HEK293 (cell line): ENCODE data around the gene LNX1.

Experiments used
- HOXC10 ChIP-seq: sonication (generic); formaldehyde crosslinking; IDR thresholded peaks from 2 replicates; pipeline ENCODE4 v1.8.1; 2023; ENCODE audit warnings: mild to moderate bottlenecking, missing genetic modification reagents
- SP7 ChIP-seq: fragments of 450-650 bp; formaldehyde crosslinking; IDR thresholded peaks from 2 replicates; pipeline ENCODE4 v1.5.1; 2016; ENCODE audit warnings: missing biosample characterization, missing genetic modification characterization
- TCF7L2 ChIP-seq: IDR thresholded peaks from 2 replicates; pipeline ENCODE4 v1.6.1; 2011; ENCODE audit warnings: low read depth, mild to moderate bottlenecking, inconsistent platforms, low read length, moderate library complexity, borderline replicate concordance
- ZBTB7A ChIP-seq: fragments of 450-650 bp; formaldehyde crosslinking; IDR thresholded peaks from 2 replicates; pipeline ENCODE4 v1.5.1; 2016; ENCODE audit warnings: low read depth, missing biosample characterization, missing genetic modification characterization
- ZNF19 ChIP-seq: fragments of 450-650 bp; formaldehyde crosslinking; IDR thresholded peaks from 2 replicates; pipeline ENCODE4; 2016; ENCODE audit warnings: missing biosample characterization, missing genetic modification characterization, low read depth
- ZNF202 ChIP-seq: fragments of 450-650 bp; formaldehyde crosslinking; IDR thresholded peaks from 2 replicates; pipeline ENCODE4 v1.5.1; 2016; ENCODE audit warnings: missing biosample characterization, missing genetic modification characterization, borderline replicate concordance
- ZNF274 ChIP-seq, 2 experiments: fragments of 200-500 bp in 1 of 2; fragments of 450-650 bp in 1 of 2; sonication (Bioruptor generic) in 1 of 2; formaldehyde crosslinking in 1 of 2; IDR thresholded peaks; 2 replicates each; pipeline versions ENCODE4 v1.5.1 to v1.6.1; 2014 to 2016; ENCODE audit warnings: borderline replicate concordance in 1 of 2, inconsistent platforms in 1 of 2, low read length in 1 of 2, missing biosample characterization in 1 of 2, missing genetic modification characterization in 1 of 2
- ZNF37A ChIP-seq: fragments of 450-650 bp; IDR thresholded peaks from 2 replicates; pipeline ENCODE4 v1.5.1; 2018; ENCODE audit warnings: missing biosample characterization, missing genetic modification characterization
- ZNF530 ChIP-seq: fragments of 450-650 bp; formaldehyde crosslinking; IDR thresholded peaks from 2 replicates; pipeline ENCODE4 v1.5.1; 2016; ENCODE audit warnings: low read depth, missing biosample characterization, missing genetic modification characterization
- ZNF777 ChIP-seq: fragments of 450-650 bp; formaldehyde crosslinking; IDR thresholded peaks from 2 replicates; pipeline ENCODE4 v1.5.1; 2017; ENCODE audit warnings: missing biosample characterization, missing genetic modification characterization, borderline replicate concordance
- TF ChIP-seq, protein P1 (sequence below): fragments of 450-650 bp; formaldehyde crosslinking; IDR thresholded peaks from 2 replicates; pipeline ENCODE4 v1.5.1; 2016; ENCODE audit warnings: missing biosample characterization, missing genetic modification characterization
- TF ChIP-seq, protein P2 (sequence below): fragments of 450-650 bp; formaldehyde crosslinking; IDR thresholded peaks from 2 replicates; pipeline ENCODE4 v1.5.1; 2016; ENCODE audit warnings: missing biosample characterization, missing genetic modification characterization
- TF ChIP-seq, protein P3 (sequence below): fragments of 450-650 bp; formaldehyde crosslinking; optimal IDR thresholded peaks from 2 replicates; pipeline ENCODE3; 2016; ENCODE audit warnings: missing biosample characterization, mild to moderate bottlenecking, missing genetic modification characterization
- TF ChIP-seq, protein P4 (sequence below): fragments of 450-650 bp; formaldehyde crosslinking; IDR thresholded peaks from 2 replicates; pipeline ENCODE4 v1.5.1; 2016; ENCODE audit warnings: missing biosample characterization, missing genetic modification characterization

DNA sequence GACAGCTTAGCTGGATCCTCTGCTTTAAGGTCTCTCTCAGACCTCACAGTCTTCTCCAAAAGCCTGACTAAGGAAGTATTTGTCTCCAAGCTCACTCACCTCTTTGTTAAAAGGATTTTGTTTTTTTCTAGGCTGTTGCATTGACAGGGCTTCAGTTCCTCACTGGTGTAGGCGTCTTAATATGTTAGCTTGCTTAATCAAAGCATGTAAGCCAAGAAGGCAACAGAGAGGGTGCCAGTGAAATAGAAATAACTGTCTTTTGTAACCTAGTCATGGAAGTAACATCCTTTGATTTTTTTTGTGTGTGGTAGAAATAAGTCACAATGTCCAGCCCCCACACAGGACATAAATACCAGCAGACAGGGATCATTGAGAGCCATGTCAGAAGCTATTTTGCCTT, 155.0 kb downstream of the LNX1 start:
- TF ChIP-seq ZNF202 (tag by site-specific recombination) (no peak), ZNF274 (IDR thresholded peaks at IDR 0.05; ENCODE audit: low read length) (no peak), ZNF274 (tag by site-specific recombination; IDR thresholded peaks at IDR 0.05; ENCODE audit: borderline replicate concordance) (no peak), ZNF19 (tag by site-specific recombination) (no peak), ZBTB7A (tag by site-specific recombination) (no peak), TCF7L2 (no peak), ZNF37A (tag by site-specific recombination) (no peak), ZNF530 (no peak), SP7 (tag by site-specific recombination) (no peak), ZNF777 (tag by site-specific recombination) (no peak), HOXC10 (CRISPR knock-in tag) (no peak)
- TF ChIP-seq, protein P1, sequence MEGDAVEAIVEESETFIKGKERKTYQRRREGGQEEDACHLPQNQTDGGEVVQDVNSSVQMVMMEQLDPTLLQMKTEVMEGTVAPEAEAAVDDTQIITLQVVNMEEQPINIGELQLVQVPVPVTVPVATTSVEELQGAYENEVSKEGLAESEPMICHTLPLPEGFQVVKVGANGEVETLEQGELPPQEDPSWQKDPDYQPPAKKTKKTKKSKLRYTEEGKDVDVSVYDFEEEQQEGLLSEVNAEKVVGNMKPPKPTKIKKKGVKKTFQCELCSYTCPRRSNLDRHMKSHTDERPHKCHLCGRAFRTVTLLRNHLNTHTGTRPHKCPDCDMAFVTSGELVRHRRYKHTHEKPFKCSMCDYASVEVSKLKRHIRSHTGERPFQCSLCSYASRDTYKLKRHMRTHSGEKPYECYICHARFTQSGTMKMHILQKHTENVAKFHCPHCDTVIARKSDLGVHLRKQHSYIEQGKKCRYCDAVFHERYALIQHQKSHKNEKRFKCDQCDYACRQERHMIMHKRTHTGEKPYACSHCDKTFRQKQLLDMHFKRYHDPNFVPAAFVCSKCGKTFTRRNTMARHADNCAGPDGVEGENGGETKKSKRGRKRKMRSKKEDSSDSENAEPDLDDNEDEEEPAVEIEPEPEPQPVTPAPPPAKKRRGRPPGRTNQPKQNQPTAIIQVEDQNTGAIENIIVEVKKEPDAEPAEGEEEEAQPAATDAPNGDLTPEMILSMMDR (tag by site-specific recombination): no peak
- TF ChIP-seq, protein P2, sequence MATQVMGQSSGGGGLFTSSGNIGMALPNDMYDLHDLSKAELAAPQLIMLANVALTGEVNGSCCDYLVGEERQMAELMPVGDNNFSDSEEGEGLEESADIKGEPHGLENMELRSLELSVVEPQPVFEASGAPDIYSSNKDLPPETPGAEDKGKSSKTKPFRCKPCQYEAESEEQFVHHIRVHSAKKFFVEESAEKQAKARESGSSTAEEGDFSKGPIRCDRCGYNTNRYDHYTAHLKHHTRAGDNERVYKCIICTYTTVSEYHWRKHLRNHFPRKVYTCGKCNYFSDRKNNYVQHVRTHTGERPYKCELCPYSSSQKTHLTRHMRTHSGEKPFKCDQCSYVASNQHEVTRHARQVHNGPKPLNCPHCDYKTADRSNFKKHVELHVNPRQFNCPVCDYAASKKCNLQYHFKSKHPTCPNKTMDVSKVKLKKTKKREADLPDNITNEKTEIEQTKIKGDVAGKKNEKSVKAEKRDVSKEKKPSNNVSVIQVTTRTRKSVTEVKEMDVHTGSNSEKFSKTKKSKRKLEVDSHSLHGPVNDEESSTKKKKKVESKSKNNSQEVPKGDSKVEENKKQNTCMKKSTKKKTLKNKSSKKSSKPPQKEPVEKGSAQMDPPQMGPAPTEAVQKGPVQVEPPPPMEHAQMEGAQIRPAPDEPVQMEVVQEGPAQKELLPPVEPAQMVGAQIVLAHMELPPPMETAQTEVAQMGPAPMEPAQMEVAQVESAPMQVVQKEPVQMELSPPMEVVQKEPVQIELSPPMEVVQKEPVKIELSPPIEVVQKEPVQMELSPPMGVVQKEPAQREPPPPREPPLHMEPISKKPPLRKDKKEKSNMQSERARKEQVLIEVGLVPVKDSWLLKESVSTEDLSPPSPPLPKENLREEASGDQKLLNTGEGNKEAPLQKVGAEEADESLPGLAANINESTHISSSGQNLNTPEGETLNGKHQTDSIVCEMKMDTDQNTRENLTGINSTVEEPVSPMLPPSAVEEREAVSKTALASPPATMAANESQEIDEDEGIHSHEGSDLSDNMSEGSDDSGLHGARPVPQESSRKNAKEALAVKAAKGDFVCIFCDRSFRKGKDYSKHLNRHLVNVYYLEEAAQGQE (tag by site-specific recombination): no peak
- TF ChIP-seq, protein P3, sequence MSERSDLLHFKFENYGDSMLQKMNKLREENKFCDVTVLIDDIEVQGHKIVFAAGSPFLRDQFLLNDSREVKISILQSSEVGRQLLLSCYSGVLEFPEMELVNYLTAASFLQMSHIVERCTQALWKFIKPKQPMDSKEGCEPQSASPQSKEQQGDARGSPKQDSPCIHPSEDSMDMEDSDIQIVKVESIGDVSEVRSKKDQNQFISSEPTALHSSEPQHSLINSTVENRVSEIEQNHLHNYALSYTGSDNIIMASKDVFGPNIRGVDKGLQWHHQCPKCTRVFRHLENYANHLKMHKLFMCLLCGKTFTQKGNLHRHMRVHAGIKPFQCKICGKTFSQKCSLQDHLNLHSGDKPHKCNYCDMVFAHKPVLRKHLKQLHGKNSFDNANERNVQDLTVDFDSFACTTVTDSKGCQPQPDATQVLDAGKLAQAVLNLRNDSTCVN (tag by site-specific recombination): no peak
- TF ChIP-seq, protein P4, sequence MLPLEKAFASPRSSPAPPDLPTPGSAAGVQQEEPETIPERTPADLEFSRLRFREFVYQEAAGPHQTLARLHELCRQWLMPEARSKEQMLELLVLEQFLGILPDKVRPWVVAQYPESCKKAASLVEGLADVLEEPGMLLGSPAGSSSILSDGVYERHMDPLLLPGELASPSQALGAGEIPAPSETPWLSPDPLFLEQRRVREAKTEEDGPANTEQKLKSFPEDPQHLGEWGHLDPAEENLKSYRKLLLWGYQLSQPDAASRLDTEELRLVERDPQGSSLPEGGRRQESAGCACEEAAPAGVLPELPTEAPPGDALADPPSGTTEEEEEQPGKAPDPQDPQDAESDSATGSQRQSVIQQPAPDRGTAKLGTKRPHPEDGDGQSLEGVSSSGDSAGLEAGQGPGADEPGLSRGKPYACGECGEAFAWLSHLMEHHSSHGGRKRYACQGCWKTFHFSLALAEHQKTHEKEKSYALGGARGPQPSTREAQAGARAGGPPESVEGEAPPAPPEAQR (tag by site-specific recombination): no peak
